Measurements from ENCODE around the gene RSAD2.
A peak's percentile ranks its signal among the peaks of the same experiment; 100 is the strongest.

The RSAD2 gene

DNA sequence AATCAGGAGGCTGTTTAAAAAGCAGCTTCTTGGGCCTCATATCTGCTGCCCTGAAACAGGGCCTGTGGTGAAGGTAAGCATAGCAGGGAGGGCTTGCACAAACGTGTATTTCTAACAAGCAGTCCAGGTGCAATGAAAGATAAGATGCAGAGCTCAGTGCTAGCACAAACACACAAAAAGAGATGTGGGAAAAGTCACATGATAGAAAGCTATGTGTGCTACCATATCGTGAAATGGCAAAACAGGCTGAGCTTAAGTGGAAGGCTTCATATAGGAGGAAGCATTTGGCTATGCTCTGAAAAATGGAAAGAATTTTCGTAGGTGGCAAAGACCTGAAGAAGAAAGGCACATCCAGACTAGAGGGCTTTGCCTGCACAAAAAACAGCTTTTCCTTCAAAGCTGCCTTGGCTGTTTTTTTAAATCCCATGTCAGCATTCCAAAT, 10.2 kb downstream of the RSAD2 start:
- Histone ChIP-seq H3K4me2 (ENCODE audit: low read length, poor library complexity, severe bottlenecking) (no peak overlapping the region), H3K14ac (ENCODE audit: low read length in 2 of 2) (no peak overlapping the region), H4K91ac (ENCODE audit: low read length) (no peak overlapping the region), H3K27me3 (ENCODE audit: control insufficient read depth in 1 of 2, insufficient read depth in 1 of 2, low read length in 2 of 2) (peaks cover 0 to 20% of the 10 kb centered on the region in 2 experiments), H3K23ac (ENCODE audit: low read length in 2 of 2) (no peak overlapping the region), H3K9me3 (ENCODE audit: control insufficient read depth, low read length) (no peaks in the 10 kb centered on the region), H4K8ac (ENCODE audit: low read length) (no peak overlapping the region), H3K79me1 (replicated peaks; ENCODE audit: low read length, poor library complexity, severe bottlenecking) (no peaks in the 10 kb centered on the region), H3K27ac (ENCODE audit: low read length, poor library complexity, severe bottlenecking) (no peak overlapping the region), H3K4me3 (ENCODE audit: insufficient read depth in 1 of 2, low read depth in 1 of 2, low read length in 2 of 2) (no peak overlapping the region), H3K9ac (ENCODE audit: low read length) (no peak overlapping the region), H2AK5ac (ENCODE audit: low read length, severe bottlenecking) (no peak overlapping the region), H2AFZ (ENCODE audit: low read depth, low read length) (no peak overlapping the region), H2BK120ac (ENCODE audit: low read depth, low read length) (no peak overlapping the region), H2BK5ac (ENCODE audit: low read depth, low read length, poor library complexity, severe bottlenecking) (no peak overlapping the region), H2BK15ac (ENCODE audit: low read depth, poor library complexity, severe bottlenecking) (no peak overlapping the region), H3K36me3 (ENCODE audit: control insufficient read depth in 1 of 2, insufficient read depth in 2 of 2, low read depth in 1 of 2, low read length in 2 of 2) (peaks cover 0 to 9% of the 10 kb centered on the region in 2 experiments), H3K4me1 (ENCODE audit: control insufficient read depth, insufficient read depth, low read depth, low read length) (no peaks in the 10 kb centered on the region), H3K4ac (ENCODE audit: low read depth in 1 of 2, low read length in 2 of 2) (no peak overlapping the region), H3K18ac (ENCODE audit: low read depth in 1 of 2, low read length in 2 of 2) (no peak overlapping the region), H2BK12ac (ENCODE audit: low read length in 2 of 2) (no peak overlapping the region)
- 83% methylated on average over 3 of the region's 3 CpGs for WGBS
- no peak for DNase-seq

DNA sequence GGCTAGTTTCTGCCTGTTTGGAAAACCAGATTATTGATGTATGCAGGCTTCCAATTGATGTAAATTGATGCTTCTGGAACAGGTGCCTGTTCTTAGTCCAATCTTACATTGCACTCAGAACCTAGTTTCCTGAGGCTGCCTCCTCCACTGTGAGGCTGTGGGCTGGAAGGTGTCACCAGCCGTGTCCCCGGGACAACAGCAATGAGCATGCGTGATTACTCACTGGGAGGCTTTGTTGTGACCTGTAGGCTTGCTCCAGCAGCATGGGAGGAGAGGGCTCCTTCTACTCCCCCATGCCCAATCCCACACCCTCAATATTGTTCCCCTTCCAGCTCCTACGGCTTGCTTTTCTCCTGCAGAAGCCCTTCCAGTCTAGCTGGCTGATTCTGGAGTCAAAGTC, 11.1 kb downstream of the RSAD2 start:
- H2BK15ac ChIP-seq (ENCODE audit: low read depth, poor library complexity, severe bottlenecking), result no peak overlapping the region
- H2BK5ac ChIP-seq (ENCODE audit: low read depth, low read length, poor library complexity, severe bottlenecking), result no peak overlapping the region
- 79% methylated on average over 4 of the region's 4 CpGs for WGBS

GRCh38 chr2:6893876-6894482, 16.4 kb downstream of the RSAD2 start:
- Histone ChIP-seq H3K36me3 (ENCODE audit: control insufficient read depth in 1 of 2, insufficient read depth in 2 of 2, low read depth in 1 of 2, low read length in 2 of 2) (peaks cover 0 to 13% of the 10 kb centered on the region in 2 experiments), H3K4ac (ENCODE audit: low read depth in 1 of 2, low read length in 2 of 2) (no peak overlapping the region), H3K4me3 (ENCODE audit: insufficient read depth in 1 of 2, low read depth in 1 of 2, low read length in 2 of 2) (no peak overlapping the region), H3K23ac (ENCODE audit: low read length in 2 of 2) (no peak overlapping the region), H4K8ac (ENCODE audit: low read length) (no peak overlapping the region), H3K4me2 (ENCODE audit: low read length, poor library complexity, severe bottlenecking) (no peak overlapping the region), H3K79me1 (replicated peaks; ENCODE audit: low read length, poor library complexity, severe bottlenecking) (no peaks in the 10 kb centered on the region), H2AK5ac (ENCODE audit: low read length, severe bottlenecking) (no peak overlapping the region), H2AFZ (ENCODE audit: low read depth, low read length) (no peak overlapping the region), H3K27me3 (ENCODE audit: control insufficient read depth in 1 of 2, insufficient read depth in 1 of 2, low read length in 2 of 2) (peaks cover 0 to 6% of the 10 kb centered on the region in 2 experiments), H3K9ac (ENCODE audit: low read length) (no peak overlapping the region), H3K18ac (ENCODE audit: low read depth in 1 of 2, low read length in 2 of 2) (no peak overlapping the region), H2BK15ac (ENCODE audit: low read depth, poor library complexity, severe bottlenecking) (no peak overlapping the region), H2BK5ac (ENCODE audit: low read depth, low read length, poor library complexity, severe bottlenecking) (no peak overlapping the region), H3K4me1 (ENCODE audit: control insufficient read depth, insufficient read depth, low read depth, low read length) (no peaks in the 10 kb centered on the region), H2BK12ac (ENCODE audit: low read length in 2 of 2) (no peak overlapping the region), H3K9me3 (ENCODE audit: control insufficient read depth, low read length) (no peaks in the 10 kb centered on the region), H3K27ac (ENCODE audit: low read length, poor library complexity, severe bottlenecking) (no peak overlapping the region), H3K14ac (ENCODE audit: low read length in 2 of 2) (no peak overlapping the region), H2BK120ac (ENCODE audit: low read depth, low read length) (no peak overlapping the region), H4K91ac (ENCODE audit: low read length) (no peak overlapping the region)
- 84% methylated on average over 2 of the region's 2 CpGs for WGBS
- DNase-seq, result no peak

More for the DNA sequence above, 11.1 kb downstream of the RSAD2 start:
- Histone ChIP-seq H2BK12ac (ENCODE audit: low read length in 2 of 2) (no peak overlapping the region), H3K14ac (ENCODE audit: low read length in 2 of 2) (peak overlapping the region in 1 of 2 experiments; percentile 11), H3K27me3 (ENCODE audit: control insufficient read depth in 1 of 2, insufficient read depth in 1 of 2, low read length in 2 of 2) (peaks cover 0 to 16% of the 10 kb centered on the region in 2 experiments), H3K4me3 (ENCODE audit: insufficient read depth in 1 of 2, low read depth in 1 of 2, low read length in 2 of 2) (no peak overlapping the region), H2BK120ac (ENCODE audit: low read depth, low read length) (no peak overlapping the region), H2AK5ac (ENCODE audit: low read length, severe bottlenecking) (no peak overlapping the region), H3K4me2 (ENCODE audit: low read length, poor library complexity, severe bottlenecking) (no peak overlapping the region), H3K23ac (ENCODE audit: low read length in 2 of 2) (no peak overlapping the region), H4K91ac (ENCODE audit: low read length) (no peak overlapping the region), H3K9me3 (ENCODE audit: control insufficient read depth, low read length) (no peaks in the 10 kb centered on the region), H3K4ac (ENCODE audit: low read depth in 1 of 2, low read length in 2 of 2) (no peak overlapping the region), H3K36me3 (ENCODE audit: control insufficient read depth in 1 of 2, insufficient read depth in 2 of 2, low read depth in 1 of 2, low read length in 2 of 2) (peaks cover 0 to 10% of the 10 kb centered on the region in 2 experiments), H2AFZ (ENCODE audit: low read depth, low read length) (no peak overlapping the region), H3K27ac (ENCODE audit: low read length, poor library complexity, severe bottlenecking) (no peak overlapping the region), H3K79me1 (replicated peaks; ENCODE audit: low read length, poor library complexity, severe bottlenecking) (no peaks in the 10 kb centered on the region), H4K8ac (ENCODE audit: low read length) (no peak overlapping the region), H3K4me1 (ENCODE audit: control insufficient read depth, insufficient read depth, low read depth, low read length) (no peaks in the 10 kb centered on the region), H3K9ac (ENCODE audit: low read length) (no peak overlapping the region), H3K18ac (ENCODE audit: low read depth in 1 of 2, low read length in 2 of 2) (no peak overlapping the region)
- no peak for DNase-seq

DNA sequence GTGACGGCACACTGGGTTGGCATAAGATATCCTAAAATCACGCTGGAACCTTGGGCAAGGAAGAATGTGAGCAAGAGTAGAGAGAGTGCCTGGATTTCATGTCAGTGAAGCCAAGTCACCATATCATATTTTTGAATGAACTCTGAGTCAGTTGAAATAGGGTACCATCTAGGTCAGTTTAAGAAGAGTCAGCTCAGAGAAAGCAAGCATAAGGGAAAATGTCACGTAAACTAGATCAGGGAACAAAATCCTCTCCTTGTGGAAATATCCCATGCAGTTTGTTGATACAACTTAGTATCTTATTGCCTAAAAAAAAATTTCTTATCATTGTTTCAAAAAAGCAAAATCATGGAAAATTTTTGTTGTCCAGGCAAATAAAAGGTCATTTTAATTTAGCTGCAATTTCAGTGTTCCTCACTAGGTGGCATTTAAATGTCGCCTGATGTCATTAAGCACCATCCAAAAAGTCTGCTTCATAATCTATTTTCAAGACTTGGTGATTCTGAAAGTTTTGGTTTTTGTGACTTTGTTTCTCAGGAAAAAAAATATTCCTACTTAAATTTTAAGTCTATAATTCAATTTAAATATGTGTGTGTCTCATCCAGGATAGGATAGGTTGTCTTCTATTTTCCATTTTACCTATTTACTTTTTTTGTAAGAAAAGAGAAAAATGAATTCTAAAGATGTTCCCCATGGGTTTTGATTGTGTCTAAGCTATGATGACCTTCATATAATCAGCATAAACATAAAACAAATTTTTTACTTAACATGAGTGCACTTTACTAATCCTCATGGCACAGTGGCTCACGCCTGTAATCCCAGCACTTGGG, 19.6 kb downstream of the RSAD2 start:
- Histone ChIP-seq H2BK5ac (ENCODE audit: low read depth, low read length, poor library complexity, severe bottlenecking) (no peak overlapping the region), H2BK12ac (ENCODE audit: low read length in 2 of 2) (no peak overlapping the region), H2AFZ (ENCODE audit: low read depth, low read length) (no peak overlapping the region), H3K79me1 (replicated peaks; ENCODE audit: low read length, poor library complexity, severe bottlenecking) (no peaks in the 10 kb centered on the region), H3K4me2 (ENCODE audit: low read length, poor library complexity, severe bottlenecking) (no peak overlapping the region), H2BK15ac (ENCODE audit: low read depth, poor library complexity, severe bottlenecking) (no peak overlapping the region), H3K27me3 (ENCODE audit: control insufficient read depth in 1 of 2, insufficient read depth in 1 of 2, low read length in 2 of 2) (peaks cover 0 to 4% of the 10 kb centered on the region in 2 experiments), H3K14ac (ENCODE audit: low read length in 2 of 2) (no peak overlapping the region), H3K4me3 (ENCODE audit: insufficient read depth in 1 of 2, low read depth in 1 of 2, low read length in 2 of 2) (no peak overlapping the region), H3K36me3 (ENCODE audit: control insufficient read depth in 1 of 2, insufficient read depth in 2 of 2, low read depth in 1 of 2, low read length in 2 of 2) (peaks cover 0 to 4% of the 10 kb centered on the region in 2 experiments), H3K27ac (ENCODE audit: low read length, poor library complexity, severe bottlenecking) (no peak overlapping the region), H3K18ac (ENCODE audit: low read depth in 1 of 2, low read length in 2 of 2) (no peak overlapping the region), H4K8ac (ENCODE audit: low read length) (no peak overlapping the region), H3K9me3 (ENCODE audit: control insufficient read depth, low read length) (no peaks in the 10 kb centered on the region), H3K9ac (ENCODE audit: low read length) (peak overlapping the region; percentile 33), H4K91ac (ENCODE audit: low read length) (no peak overlapping the region), H3K4ac (ENCODE audit: low read depth in 1 of 2, low read length in 2 of 2) (no peak overlapping the region), H3K23ac (ENCODE audit: low read length in 2 of 2) (no peak overlapping the region), H2AK5ac (ENCODE audit: low read length, severe bottlenecking) (no peak overlapping the region), H3K4me1 (ENCODE audit: control insufficient read depth, insufficient read depth, low read depth, low read length) (no peaks in the 10 kb centered on the region), H2BK120ac (ENCODE audit: low read depth, low read length) (no peak overlapping the region)
- 92% methylated on average over 3 of the region's 5 CpGs for WGBS
- peak; percentile 59 for DNase-seq

Measured in mesenchymal stem cell (in vitro differentiated cells and primary cell).